ENCODE data around the gene PRRC2C.

DNA sequence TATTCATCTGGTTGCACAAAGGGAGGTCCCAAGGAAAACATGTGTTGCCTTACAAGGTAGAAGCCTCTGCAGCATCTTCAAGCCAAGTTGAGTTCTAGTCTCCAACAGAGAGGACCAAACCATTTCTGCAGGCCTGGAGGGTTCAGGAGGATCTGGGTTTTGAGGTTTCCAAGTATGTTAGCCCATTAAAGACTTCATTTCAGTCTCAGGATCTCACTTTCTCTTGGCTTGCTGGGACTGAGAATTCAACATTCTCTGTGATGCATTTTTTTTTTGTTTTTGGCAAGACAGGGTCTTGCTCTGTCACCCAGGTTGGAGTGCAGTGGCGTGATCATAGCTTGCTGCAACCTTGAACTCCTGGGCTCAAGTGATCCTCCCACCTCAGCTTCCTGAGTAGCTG lies 128.0 kb downstream of the PRRC2C start:
- TF ChIP-seq, protein P1, sequence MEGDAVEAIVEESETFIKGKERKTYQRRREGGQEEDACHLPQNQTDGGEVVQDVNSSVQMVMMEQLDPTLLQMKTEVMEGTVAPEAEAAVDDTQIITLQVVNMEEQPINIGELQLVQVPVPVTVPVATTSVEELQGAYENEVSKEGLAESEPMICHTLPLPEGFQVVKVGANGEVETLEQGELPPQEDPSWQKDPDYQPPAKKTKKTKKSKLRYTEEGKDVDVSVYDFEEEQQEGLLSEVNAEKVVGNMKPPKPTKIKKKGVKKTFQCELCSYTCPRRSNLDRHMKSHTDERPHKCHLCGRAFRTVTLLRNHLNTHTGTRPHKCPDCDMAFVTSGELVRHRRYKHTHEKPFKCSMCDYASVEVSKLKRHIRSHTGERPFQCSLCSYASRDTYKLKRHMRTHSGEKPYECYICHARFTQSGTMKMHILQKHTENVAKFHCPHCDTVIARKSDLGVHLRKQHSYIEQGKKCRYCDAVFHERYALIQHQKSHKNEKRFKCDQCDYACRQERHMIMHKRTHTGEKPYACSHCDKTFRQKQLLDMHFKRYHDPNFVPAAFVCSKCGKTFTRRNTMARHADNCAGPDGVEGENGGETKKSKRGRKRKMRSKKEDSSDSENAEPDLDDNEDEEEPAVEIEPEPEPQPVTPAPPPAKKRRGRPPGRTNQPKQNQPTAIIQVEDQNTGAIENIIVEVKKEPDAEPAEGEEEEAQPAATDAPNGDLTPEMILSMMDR (IDR thresholded peaks at IDR 0.05), result no peak
- no peak for TF ChIP-seq POLR2AphosphoS5 (IDR thresholded peaks at IDR 0.05)
- no peak for TF ChIP-seq POLR2A (IDR thresholded peaks at IDR 0.05)
- TF ChIP-seq EP300 (IDR thresholded peaks at IDR 0.05), result no peak
